T-helper 2 cell treated with Interferon-gamma antibody and Interleukin-4, amounts not matched to agents 100 ng/mL and 5 ng/mL, for 36 hours (primary cell): ENCODE results near the gene CYP26B1. TPM values are rescaled to one million over a fixed set of nuclear protein-coding genes. Genes with fewer than 3 reads are reported as not detected.

ENCODE experiments used
- intact Hi-C: fragments of 100-400 bp; cut with micrococcal nuclease; formaldehyde crosslinking; loops from one replicate; pipeline ENCODE4 v1.15.1; 2023
- total RNA-seq: library from RNA; stranded (reverse); gene quantifications from 2 replicates; pipeline ENCODE4 v1.2.3, GENCODE V29; 2022

The CYP26B1 gene
- total RNA-seq, 1 donor from 2014 or later: not detected

DNA sequence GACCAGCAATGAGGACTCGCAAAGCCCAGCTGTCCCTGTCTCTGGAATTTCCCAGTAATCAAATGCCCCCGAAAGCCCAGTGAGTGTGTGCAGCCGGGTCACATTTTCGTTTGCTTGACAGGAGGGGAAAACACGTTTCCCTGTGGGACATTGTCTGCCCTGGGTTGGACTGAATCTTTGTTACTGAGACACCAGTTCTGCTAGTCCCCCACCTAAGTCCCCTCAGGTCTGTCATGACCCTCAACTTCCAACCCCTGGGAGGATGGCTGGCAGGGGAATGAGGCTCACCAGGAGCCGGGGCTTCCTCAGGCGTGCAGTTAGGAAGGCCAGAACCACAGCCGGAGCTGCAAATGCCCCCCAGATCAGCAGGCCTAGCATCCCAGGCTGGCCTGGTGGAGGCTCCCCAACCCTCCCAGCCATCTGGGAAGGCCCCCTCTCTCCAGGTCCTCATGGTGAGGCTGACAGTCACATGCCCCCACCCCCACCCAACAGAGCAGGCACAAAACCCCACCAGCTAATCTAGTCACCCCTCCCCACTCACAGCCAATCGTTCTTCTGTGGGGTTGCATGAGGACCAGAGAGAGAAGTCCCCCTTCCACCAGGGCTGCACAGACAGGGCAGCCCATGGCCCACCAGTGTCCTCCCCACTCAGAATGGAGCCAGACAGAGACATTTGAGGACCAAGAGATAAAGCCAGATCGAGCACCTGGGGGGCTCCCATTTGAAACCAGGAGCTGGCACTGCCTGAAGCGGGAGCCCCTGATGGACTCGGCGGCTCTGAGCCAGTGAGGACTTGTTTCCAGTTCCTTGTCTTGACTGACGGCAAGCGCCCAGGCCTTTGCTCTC lies 33.6 kb downstream of the CYP26B1 start:
- intact Hi-C loops: no loop called here

DNA sequence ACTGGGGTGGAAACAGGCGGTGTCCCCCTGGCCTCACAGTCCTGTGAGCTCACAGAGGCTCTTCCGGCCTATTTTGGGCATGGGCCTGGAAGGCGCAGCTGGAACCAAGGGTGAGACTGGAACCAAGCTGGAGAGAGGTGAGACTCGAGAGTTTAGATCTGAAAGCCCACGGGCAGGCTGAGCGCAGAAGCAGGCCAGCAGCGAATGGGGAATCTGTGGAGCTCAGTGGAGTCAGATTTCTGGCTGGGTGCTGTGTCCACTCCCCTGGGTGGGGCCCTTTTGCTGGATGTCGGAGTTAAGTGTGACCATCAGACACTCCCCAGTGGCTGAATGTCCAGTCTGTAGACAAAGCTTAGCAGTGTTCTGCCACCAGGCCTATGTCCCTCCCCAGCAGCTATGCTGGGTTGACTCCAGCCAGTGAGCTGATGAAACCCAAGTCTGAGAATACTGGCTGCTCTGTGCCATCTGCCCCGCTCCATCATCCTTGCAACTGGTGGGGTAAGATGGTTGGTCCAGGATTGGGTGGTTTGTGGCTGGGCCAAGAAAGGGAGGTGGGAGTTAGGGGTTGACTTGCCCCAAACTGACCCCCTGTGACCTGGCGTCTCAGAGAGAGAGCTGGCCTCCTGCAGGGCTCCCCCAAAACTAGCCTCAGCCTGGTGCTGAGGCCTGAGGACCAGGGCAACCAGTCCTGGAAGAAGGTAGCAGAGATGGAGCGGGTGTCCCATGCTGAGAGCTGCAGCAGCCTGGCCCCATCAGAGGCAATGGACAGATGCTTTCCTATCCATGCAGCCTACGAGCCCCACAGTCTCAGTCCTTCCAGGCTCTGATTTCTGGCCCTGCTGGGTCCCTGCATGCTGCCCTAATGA lies 34.4 kb downstream of the CYP26B1 start:
- intact Hi-C loops: no loop called here

DNA sequence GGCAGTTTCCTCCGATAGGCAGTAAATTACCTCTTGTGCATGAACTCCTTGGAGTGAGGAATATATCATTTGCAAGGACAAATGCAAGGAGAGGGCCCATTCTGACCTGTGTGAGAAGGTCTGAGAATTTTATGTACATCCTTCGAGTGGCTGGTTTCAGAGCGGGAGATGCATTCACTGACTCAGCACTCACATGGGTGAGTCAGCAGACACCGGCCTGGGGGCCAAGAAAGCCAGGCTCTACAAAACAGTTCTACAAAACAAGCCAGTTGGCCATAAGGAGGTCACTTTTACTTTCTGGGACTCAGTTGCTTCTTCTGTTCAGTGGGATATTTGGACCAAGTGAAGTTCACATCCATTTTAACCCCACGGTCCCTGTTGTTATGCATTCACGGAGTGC lies 35.3 kb downstream of the CYP26B1 start:
- intact Hi-C loops: no loop called here

DNA sequence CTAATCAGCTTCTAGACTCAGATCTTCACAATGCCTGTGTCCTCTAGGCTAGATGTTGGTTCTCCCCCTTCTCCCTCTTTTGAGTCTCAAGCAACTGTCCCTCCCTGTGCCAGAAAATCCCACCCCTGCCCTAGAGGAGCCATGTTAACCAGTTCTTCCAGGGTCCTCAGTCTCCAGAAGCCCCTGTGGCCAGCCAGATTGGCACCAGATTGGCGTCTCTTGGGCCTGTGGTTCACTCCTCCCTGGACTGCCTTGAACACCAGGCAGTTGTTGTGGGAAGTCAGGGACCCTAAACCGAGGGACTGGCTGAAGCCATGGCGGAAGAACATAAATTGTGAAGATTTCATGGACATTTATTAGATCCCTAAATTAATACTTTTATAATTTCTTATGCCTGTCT lies 36.6 kb downstream of the CYP26B1 start:
- intact Hi-C loops: no loop called here

DNA sequence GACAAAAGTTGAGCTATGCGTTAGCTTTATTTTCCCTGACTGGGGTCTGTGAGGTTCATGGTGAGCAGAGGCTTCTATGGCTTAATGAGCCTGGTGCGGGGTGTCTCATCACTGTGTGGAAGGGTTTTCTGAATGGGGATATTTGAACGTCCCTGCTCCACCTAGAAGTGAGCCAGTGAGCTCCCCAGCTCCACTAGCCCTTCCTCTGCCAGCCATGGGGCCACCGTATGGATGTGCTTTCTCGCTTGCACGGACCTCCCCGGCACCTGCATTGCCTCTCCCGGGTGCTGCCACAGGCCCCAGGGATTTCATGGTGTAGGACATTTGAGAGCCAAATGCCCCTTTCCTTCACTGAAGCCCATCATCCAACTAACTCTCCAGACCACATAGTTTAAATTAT lies 37.8 kb downstream of the CYP26B1 start:
- intact Hi-C loops: no loop called here

DNA sequence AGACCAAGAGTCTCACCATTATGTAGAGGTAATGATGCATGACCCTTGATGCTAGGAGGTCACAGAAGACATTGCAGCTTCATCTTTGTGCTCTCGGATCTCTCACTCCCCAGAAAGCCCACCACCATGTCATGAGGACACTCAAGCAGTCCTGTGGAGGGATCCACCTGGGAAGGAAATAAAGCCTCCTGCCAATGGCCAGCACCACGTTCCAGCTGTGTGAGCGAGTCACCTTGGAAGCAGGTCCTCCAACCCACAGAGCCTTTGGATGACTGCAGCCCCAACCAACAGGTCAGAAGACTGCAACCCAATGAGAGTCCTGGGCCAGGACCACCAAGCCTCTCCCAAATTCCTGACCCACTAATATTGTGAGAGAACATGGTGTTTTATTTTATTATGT lies 38.4 kb downstream of the CYP26B1 start:
- intact Hi-C loops: no loop called here

DNA sequence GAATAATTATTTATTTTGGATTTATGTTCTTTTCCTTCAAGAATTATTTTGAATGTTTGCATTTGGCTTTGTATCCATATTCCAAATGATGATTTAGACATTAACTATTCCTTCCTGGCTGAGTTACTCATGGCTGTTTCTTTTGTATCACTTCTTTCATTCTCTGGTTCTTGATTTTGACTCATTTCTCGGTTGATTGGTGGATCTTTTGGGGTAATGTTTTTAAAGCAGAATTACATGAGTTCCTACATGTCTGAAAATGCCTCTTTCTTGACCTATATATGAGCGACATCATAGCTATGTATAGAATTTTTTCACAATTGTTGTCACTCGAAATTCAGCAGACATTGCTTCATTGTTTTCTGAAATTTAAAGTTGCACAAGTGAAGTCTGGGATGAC lies 39.5 kb downstream of the CYP26B1 start:
- intact Hi-C loops: no loop called here

DNA sequence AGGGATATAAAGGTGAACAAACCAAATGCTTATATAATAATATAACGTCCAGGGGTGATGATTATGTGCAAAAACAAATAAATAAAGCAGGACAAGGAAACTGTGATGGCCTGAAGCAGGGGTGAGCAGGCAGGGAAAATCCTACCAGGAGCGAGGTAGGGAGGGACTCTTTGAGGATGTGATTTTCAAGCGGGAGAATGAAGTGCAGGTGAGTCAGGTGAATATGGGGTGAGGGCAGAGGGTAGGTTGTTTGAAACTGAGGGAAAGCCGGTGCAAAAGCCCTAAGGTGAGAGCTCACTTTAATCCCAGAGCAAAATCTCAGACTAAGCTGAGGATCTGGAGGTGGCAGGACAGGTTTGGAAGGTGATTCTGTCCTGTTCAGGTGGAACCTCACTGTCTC lies 40.7 kb downstream of the CYP26B1 start:
- intact Hi-C loops: no loop called here

DNA sequence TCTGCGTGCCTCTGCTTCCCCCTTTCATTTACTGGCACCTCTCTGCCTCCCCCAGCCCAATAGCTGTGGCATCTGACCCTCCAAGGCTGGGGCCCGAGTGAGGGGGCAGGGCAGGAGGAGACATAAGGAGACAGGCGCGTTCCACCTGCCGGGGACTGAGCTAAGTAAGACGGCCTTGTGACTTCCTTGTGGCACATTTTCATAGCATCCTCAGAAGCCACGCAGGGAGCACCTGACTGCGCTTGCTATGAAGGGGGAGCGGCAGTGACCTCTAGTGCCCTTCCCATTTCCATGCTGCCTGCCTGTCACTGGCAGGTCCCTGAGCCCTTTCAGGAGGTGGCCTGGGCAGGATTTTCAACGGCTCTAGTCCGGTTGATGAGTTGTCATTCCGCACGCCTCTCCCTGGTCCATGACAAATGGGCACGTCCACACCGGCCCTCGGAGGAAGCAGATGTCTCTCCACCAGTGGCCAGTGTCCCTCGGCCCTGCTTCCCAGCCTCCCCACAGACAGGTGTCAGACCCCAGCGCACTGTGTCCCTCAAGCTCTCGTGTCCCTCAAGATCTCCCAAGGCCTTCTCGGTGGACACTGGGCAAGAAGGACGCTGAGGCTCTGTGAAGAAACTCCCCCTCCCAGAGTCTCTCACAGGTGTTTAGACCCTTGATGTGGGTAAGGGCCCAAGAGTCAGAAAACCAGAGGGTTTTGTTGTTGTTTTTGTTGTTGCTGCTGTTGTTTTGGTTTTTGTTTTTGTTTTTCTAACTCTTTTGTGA lies 42.7 kb downstream of the CYP26B1 start:
- intact Hi-C loops: no loop called here

DNA sequence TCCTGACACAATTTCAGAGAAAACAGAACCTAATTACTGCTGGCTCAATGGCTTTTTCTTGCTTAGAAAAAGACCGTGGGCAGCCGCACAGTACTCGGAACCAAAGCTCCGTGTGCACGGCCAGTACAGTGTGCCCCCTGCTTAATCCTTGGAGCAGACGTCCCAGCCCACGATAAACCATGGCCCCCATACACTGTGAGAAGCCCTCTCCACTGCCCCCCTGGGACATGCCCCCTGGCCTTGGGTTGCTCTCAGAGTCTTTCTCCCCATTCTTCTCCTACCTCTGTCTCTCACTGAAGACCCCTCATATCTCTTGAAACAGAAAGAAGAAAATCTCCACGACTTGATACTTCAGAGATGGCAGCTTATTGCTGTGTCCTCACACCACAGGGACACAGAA lies 44.0 kb downstream of the CYP26B1 start:
- intact Hi-C loops: no loop called here

DNA sequence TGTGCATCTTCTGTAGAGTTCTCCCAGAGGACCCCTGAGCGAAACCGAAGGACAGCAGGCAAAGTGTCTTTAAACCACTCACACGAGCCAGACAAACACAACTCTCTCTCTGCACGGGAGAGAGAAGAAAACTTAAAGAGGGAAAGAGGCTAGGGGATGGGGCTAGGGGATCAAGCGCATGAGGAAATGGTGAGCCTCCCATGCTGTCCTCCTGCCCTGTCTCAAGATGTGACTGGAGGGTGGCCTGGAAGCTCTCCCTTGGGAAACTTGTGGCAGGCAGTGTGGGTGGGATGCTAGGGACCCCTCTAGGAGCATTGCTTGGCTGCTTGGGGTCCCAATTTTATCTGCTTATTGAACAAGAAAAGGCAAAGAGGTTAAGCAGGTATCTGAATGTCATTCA lies 44.5 kb downstream of the CYP26B1 start:
- intact Hi-C loops: no loop called here

GRCh38 chr2:72098935-72099334 lies 48.7 kb downstream of the CYP26B1 start:
- intact Hi-C loops: no loop called here

DNA sequence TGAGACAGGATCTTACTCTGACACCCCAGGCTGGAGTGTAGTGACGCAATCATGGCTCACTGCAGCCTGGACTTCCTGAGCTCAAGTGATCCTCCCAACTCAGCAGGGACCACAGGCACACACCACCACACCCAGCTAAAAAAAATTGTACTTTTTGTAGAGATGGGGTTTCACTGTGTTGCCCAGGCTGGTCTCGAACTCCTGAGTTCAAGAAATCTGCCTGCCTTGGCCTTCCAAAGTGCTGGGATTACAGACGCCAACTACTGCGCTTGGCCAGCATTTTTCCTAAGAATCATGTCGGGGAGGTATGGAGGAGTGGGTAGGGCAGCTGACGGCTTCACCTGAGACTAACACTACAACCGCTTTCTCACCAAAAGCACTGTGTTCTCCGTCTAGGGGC lies 50.4 kb downstream of the CYP26B1 start:
- intact Hi-C loops: no loop called here

DNA sequence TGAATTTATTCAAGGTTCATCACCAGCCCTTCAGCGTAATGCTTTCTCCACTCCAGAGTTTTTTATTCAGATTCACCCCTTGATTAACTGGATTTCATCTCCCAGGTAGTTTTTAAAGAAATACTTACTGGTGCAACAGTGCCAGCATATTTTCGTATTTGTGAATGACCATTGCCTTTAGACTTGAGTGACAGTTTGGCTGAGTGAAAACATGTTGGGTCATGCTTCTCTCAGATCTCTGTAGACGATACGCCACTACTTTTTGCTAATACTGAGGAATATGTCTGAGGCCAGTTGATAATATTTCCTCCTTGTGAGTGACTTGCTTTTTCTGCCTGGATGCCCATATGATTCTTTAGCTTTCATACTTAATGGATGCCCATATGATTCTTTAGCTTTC lies 51.5 kb downstream of the CYP26B1 start:
- intact Hi-C loops: no loop called here

DNA sequence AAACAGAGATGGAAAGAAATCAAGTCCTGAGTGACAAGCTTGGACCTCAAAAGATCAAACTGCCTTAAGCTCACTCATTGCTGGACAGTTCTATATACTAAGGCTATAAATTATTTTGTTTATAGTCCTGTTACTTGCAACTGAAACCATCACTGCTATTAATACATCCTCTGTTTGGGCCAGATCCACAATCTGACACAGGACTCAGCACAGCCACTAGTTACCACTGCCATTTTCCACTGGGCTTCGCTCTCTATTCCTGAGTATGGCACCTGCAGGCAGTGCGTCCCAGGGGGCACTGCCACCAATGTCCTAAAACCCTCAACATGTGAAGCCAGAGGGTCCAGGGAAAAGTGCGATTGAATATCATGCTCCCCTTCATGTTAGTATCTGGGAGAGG lies 52.3 kb downstream of the CYP26B1 start:
- intact Hi-C loops: no loop called here

GRCh38 chr2:72094701-72095100 lies 53.0 kb downstream of the CYP26B1 start:
- intact Hi-C loops: no loop called here

- intact Hi-C loops: no loop called here
Observed at GRCh38 chr2:72092111-72092510, 55.6 kb downstream of the CYP26B1 start.

- intact Hi-C loops: no loop called here
Observed at GRCh38 chr2:72090781-72091482, 56.7 kb downstream of the CYP26B1 start.

DNA sequence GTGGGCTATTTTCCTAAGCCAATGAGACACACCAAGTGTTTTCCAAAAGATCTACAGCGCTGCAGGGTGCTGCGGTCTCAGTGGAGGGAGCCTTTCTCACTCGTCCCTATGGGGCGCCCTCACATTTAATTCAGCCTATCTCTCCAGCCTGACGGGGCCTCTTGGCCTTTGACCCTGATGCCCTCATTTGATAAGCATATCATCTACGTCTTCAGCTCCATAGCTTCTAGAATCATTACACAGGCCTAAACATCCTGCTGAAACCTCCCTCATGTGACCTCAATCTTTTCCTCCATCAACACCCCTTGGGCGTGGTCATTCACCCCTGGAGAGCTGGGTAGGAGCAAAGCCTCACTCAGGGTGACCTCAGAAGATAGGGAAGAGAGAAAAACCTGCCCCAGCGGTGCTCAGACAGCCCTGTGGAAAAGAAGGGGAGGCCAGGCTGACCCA lies 57.4 kb downstream of the CYP26B1 start:
- intact Hi-C loops: no loop called here

DNA sequence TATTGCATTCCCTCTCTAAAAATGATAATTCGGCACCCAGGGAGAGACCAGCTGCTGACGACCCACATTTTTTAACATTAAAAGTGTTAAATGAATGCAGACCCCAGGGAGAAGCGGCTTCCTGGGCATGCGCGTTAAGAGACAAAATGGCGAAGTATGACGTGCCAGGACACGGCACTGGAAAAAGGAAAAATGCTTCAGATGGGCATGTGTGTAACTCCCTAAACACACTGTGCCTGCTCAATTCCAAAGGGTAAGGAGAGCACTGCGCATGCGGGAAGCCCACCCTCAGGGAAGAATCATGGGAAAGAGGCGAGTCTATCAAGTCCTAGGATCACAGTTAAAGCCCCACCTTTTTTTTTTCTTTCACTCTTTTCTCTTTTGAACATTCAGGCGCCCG lies 58.1 kb downstream of the CYP26B1 start:
- intact Hi-C loops: no loop called here

- intact Hi-C loops: no loop called here
Observed at GRCh38 chr2:72089028-72089427, 58.6 kb downstream of the CYP26B1 start.
